ENCODE data around the gene CLEC4F. TPM values are rescaled to one million over a fixed set of nuclear protein-coding genes. Genes with fewer than 3 reads are reported as not detected.

CLEC4F gene
- total and polyA plus RNA-seq, 7 donors = 0.04 to 0.64 (median 0.39) TPM; not detected in 1

GRCh38 chr2:70854411-70854810 is 34.0 kb upstream of the CLEC4F start:
- intact Hi-C loops (cut with DNase I) = no loop called here
- H3K27me3 ChIP-seq (ENCODE audit: insufficient read depth in 3 of 3, low read length in 2 of 3) = peaks cover 0 to 2% (median 0%) of the 10 kb centered on the region in 3 donors
- DNase-seq (no peak), ATAC-seq (no peak)
- no peaks in the 10 kb centered on the region for H3K36me3 ChIP-seq (ENCODE audit: insufficient read depth in 1 of 2, low read depth in 1 of 2)
- no peak overlapping the region for H3K4me3 ChIP-seq
- no peak for TF ChIP-seq CTCF (IDR thresholded peaks at IDR 0.05)
- H3K4me1 ChIP-seq = no peaks in the 10 kb centered on the region
- no peak overlapping the region for H3K27ac ChIP-seq
- WGBS, 3 donors = 80 to 90% (median 84%) methylated on average over 4 of the region's 4 CpGs
- no peaks in the 10 kb centered on the region for H3K9me3 ChIP-seq

DNA sequence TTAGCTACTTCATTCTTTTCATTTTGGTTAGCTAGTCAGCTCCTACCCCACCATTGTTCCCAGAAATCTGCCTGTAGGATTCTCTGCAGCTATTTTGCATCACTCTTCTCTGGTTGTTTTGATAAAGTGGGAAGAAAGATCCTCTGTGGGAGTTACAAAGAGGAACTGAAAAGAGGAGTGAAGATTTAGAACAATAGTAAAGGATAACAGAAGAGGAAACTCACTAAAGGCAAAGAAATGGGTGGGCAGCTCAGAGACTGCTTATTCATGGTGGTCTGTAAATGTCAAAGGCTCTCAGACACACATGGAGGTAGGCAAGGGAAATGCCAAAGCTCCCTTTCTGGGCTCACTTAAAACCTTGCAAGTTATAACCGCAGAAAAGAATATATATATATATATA is 32.4 kb upstream of the CLEC4F start:
- no peak overlapping the region for H3K4me3 ChIP-seq
- intact Hi-C loops (cut with DNase I) = no loop called here
- H3K27ac ChIP-seq = no peak overlapping the region
- no peaks in the 10 kb centered on the region for H3K36me3 ChIP-seq (ENCODE audit: insufficient read depth in 1 of 2, low read depth in 1 of 2)
- no peak for TF ChIP-seq CTCF (IDR thresholded peaks at IDR 0.05)
- DNase-seq = no peak
- ATAC-seq = no peak
- no peaks in the 10 kb centered on the region for H3K9me3 ChIP-seq
- H3K4me1 ChIP-seq = no peaks in the 10 kb centered on the region
- peaks cover 0 to 2% (median 0%) of the 10 kb centered on the region in 3 donors for H3K27me3 ChIP-seq (ENCODE audit: insufficient read depth in 3 of 3, low read length in 2 of 3)
- whole genome bisulfite sequencing, 3 donors = 68 to 82% (median 74%) methylated on average over 1 of the region's 1 CpG

- Histone ChIP-seq H3K27me3 (ENCODE audit: insufficient read depth in 3 of 3, low read length in 2 of 3) (peaks cover 0 to 2% (median 0%) of the 10 kb centered on the region in 3 donors), H3K36me3 (ENCODE audit: insufficient read depth in 1 of 2, low read depth in 1 of 2) (no peaks in the 10 kb centered on the region), H3K9me3 (no peaks in the 10 kb centered on the region), H3K4me1 (no peaks in the 10 kb centered on the region), H3K27ac (no peak overlapping the region), H3K4me3 (no peak overlapping the region)
- 54 to 64% (median 59%) methylated on average over 4 of the region's 4 CpGs for WGBS, 3 donors
- DNase-seq = no peak
- ATAC-seq = no peak
- intact Hi-C loops (cut with DNase I) = no loop called here
- no peak for TF ChIP-seq CTCF (IDR thresholded peaks at IDR 0.05)
Measured at GRCh38 chr2:70851704-70852103, 31.3 kb upstream of the CLEC4F start.

GRCh38 chr2:70850925-70851324 is 30.5 kb upstream of the CLEC4F start:
- H3K4me3 ChIP-seq = no peak overlapping the region
- intact Hi-C loops (cut with DNase I) = no loop called here
- DNase-seq (no peak), ATAC-seq (no peak)
- no peaks in the 10 kb centered on the region for H3K9me3 ChIP-seq
- no peak overlapping the region for H3K27ac ChIP-seq
- H3K27me3 ChIP-seq (ENCODE audit: insufficient read depth in 3 of 3, low read length in 2 of 3) = peaks cover 0 to 2% (median 0%) of the 10 kb centered on the region in 3 donors
- WGBS, 3 donors = 29 to 38% (median 36%) methylated on average over 2 of the region's 2 CpGs
- no peak for TF ChIP-seq CTCF (IDR thresholded peaks at IDR 0.05)
- no peaks in the 10 kb centered on the region for H3K36me3 ChIP-seq (ENCODE audit: insufficient read depth in 1 of 2, low read depth in 1 of 2)
- no peaks in the 10 kb centered on the region for H3K4me1 ChIP-seq

DNA sequence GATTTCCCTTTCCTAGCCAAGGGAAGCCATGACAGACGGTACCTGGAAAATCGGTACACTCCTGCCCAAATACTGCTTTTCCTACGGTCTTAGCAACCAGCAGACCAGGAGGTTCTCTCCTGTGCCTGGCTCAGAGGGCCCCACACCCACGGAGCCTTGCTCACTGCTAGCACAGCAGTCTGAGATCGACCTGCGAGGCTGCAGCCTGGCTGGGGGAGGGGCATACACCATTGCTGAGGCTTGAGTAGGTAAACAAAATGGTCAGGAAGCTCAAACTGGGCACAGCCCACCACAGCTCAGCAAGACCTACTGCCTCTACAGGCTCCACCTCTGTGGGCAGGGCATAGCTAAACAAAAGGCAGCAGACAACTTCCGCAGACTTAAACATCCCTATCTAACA is 22.0 kb upstream of the CLEC4F start:
- Histone ChIP-seq H3K27ac (no peak overlapping the region), H3K36me3 (ENCODE audit: insufficient read depth in 1 of 2, low read depth in 1 of 2) (no peaks in the 10 kb centered on the region), H3K27me3 (ENCODE audit: insufficient read depth in 3 of 3, low read length in 2 of 3) (no peaks in the 10 kb centered on the region), H3K4me1 (no peaks in the 10 kb centered on the region), H3K9me3 (no peaks in the 10 kb centered on the region), H3K4me3 (no peak overlapping the region)
- ATAC-seq (no peak), DNase-seq (no peak)
- 77 to 85% (median 83%) methylated on average over 7 of the region's 7 CpGs for WGBS, 3 donors
- intact Hi-C loops (cut with DNase I) = no loop called here
- TF ChIP-seq CTCF (IDR thresholded peaks at IDR 0.05) = no peak

All from psoas muscle (tissue), 8 donors.